ENCODE data around the gene RGS12.

Gene RGS12

DNA sequence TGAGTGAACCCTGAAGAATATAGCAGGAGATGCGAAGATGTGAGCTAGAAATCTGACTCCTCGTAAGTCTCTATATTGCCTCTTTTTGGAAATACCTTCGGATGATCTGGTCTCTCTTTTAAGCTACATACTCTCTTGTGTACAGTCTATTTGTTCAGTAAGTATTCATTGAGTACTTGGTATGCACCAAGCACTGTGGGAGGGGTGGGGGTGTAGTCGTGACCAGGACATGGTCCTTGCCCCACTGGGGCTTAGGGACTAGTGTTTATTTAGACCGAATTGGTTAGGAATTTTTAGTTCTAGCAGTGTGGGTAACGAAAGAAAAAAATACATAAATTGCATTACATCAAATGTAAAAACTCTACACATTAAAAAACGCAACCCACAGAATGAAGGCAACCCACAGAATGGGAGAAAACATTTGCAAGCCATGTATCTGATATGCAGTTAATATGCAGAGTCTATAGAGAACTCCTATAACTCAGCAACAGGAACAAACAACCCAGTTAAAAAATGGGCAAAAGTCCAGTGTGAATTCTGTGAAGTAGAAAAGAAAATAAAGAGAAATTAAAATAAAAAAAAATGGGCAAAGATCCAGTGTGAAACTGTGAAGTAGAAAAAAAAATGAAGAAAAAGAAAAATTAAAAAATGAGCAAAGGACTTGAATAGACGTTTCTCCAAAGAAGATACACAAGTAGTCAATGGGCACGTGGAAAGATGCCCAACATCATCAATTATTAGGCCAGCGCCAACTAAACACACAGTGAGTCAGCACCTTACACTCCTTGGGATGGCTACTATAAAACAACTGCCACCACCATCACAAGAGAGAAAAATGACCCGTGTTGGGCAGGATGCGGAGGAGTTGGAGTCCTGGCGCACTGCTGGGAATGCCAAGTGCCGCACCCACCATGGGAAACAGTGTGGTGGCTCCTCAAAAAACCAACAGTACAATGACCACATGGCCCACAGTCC lies 43.8 kb downstream of the RGS12 start:
- Histone ChIP-seq H3F3A (ENCODE audit: insufficient read depth) (no peaks in the 10 kb centered on the region), H3K79me2 (ENCODE audit: insufficient read depth, low read length) (no peaks in the 10 kb centered on the region), H3K27ac (ENCODE audit: low read depth, low read length) (no peak overlapping the region), H3K36me3 (ENCODE audit: low read length) (no peaks in the 10 kb centered on the region), H3K9ac (ENCODE audit: low read length) (no peak overlapping the region), H3K9me2 (replicated peaks; ENCODE audit: insufficient read depth, low read length) (no peaks in the 10 kb centered on the region), H3K4me3 (ENCODE audit: insufficient read depth, low read length, poor library complexity, severe bottlenecking) (no peak overlapping the region), H2AFZ (ENCODE audit: low read depth, low read length, severe bottlenecking) (no peak overlapping the region), H4K20me1 (ENCODE audit: low read depth, low read length) (no peaks in the 10 kb centered on the region), H3K4me2 (ENCODE audit: low read depth, low read length, poor library complexity, severe bottlenecking) (no peak overlapping the region), H3K27me3 (ENCODE audit: low read length) (no peaks in the 10 kb centered on the region; the same call in 1 of the 2 replicates), H3K9me3 (ENCODE audit: insufficient read depth, low read length) (no peaks in the 10 kb centered on the region)
- TF ChIP-seq EZH2phosphoT487 (conservative IDR thresholded peaks at IDR 0.05; ENCODE audit: low read length) = no peak
- TF ChIP-seq CTCF (IDR thresholded peaks at IDR 0.05; ENCODE audit: insufficient read depth, low read length, poor library complexity, severe bottlenecking) = no peak

DNA sequence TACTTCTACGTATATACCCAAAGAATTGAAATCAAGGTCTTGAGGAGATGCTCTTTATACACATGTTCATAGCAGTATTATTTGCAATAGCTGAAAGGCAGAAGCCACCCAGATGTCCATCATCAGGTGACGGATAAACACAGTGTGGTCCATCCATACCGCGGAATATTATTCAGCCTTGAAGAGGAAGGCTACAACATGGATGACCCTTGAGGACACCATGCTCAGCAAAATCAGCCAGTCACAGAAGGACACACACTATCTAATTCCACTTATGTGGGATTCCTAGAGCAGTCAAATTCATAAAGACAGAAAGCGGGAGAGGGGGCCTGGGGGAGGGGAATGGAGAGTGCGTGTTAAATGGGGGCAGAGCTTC lies 44.5 kb downstream of the RGS12 start:
- Histone ChIP-seq H3K27me3 (ENCODE audit: low read length) (no peaks in the 10 kb centered on the region; the same call in 1 of the 2 replicates), H3K27ac (ENCODE audit: low read depth, low read length) (no peak overlapping the region), H3K9me3 (ENCODE audit: insufficient read depth, low read length) (no peaks in the 10 kb centered on the region), H3K9me2 (replicated peaks; ENCODE audit: insufficient read depth, low read length) (no peaks in the 10 kb centered on the region), H2AFZ (ENCODE audit: low read depth, low read length, severe bottlenecking) (no peak overlapping the region), H3K9ac (ENCODE audit: low read length) (no peak overlapping the region), H3K4me2 (ENCODE audit: low read depth, low read length, poor library complexity, severe bottlenecking) (no peak overlapping the region), H3K36me3 (ENCODE audit: low read length) (no peaks in the 10 kb centered on the region), H3F3A (ENCODE audit: insufficient read depth) (no peaks in the 10 kb centered on the region), H3K79me2 (ENCODE audit: insufficient read depth, low read length) (no peaks in the 10 kb centered on the region), H4K20me1 (ENCODE audit: low read depth, low read length) (no peaks in the 10 kb centered on the region), H3K4me3 (ENCODE audit: insufficient read depth, low read length, poor library complexity, severe bottlenecking) (no peak overlapping the region)
- TF ChIP-seq EZH2phosphoT487 (conservative IDR thresholded peaks at IDR 0.05; ENCODE audit: low read length) = no peak
- no peak for TF ChIP-seq CTCF (IDR thresholded peaks at IDR 0.05; ENCODE audit: insufficient read depth, low read length, poor library complexity, severe bottlenecking)

GRCh38 chr4:3337811-3338210 lies 45.0 kb downstream of the RGS12 start:
- no peak overlapping the region for H3K4me3 ChIP-seq (ENCODE audit: insufficient read depth, low read length, poor library complexity, severe bottlenecking)
- no peaks in the 10 kb centered on the region for H3F3A ChIP-seq (ENCODE audit: insufficient read depth)
- H3K9ac ChIP-seq (ENCODE audit: low read length) = no peak overlapping the region
- TF ChIP-seq EZH2phosphoT487 (conservative IDR thresholded peaks at IDR 0.05; ENCODE audit: low read length) (no peak), CTCF (IDR thresholded peaks at IDR 0.05; ENCODE audit: insufficient read depth, low read length, poor library complexity, severe bottlenecking) (no peak)
- H3K4me2 ChIP-seq (ENCODE audit: low read depth, low read length, poor library complexity, severe bottlenecking) = no peak overlapping the region
- no peaks in the 10 kb centered on the region for H3K36me3 ChIP-seq (ENCODE audit: low read length)
- H4K20me1 ChIP-seq (ENCODE audit: low read depth, low read length) = no peaks in the 10 kb centered on the region
- H3K79me2 ChIP-seq (ENCODE audit: insufficient read depth, low read length) = no peaks in the 10 kb centered on the region
- no peak overlapping the region for H3K27ac ChIP-seq (ENCODE audit: low read depth, low read length)
- H2AFZ ChIP-seq (ENCODE audit: low read depth, low read length, severe bottlenecking) = no peak overlapping the region
- no peaks in the 10 kb centered on the region for H3K9me2 ChIP-seq (replicated peaks; ENCODE audit: insufficient read depth, low read length)
- H3K27me3 ChIP-seq (ENCODE audit: low read length) = no peaks in the 10 kb centered on the region; the same call in 1 of the 2 replicates
- H3K9me3 ChIP-seq (ENCODE audit: insufficient read depth, low read length) = no peaks in the 10 kb centered on the region
